Muscle of leg (tissue), 11 donors: ENCODE measurements around the gene ATP8B4. TPM values are rescaled to one million over a fixed set of nuclear protein-coding genes. Genes with fewer than 3 reads are reported as not detected.

Source experiments
- DNase-seq: peaks from one replicate; pipeline ENCODE4 v3.0.0; 2013
- H3K27ac ChIP-seq: one replicate; pipeline ENCODE4 v1.5.1; 2013; ENCODE audit warnings: mild to moderate bottlenecking, low read length, control low read depth
- H3K27me3 ChIP-seq: one replicate; pipeline ENCODE4 v1.6.1; 2013; ENCODE audit warnings: low read length; ENCODE audit not compliant: control insufficient read depth, insufficient read depth
- H3K36me3 ChIP-seq: one replicate; pipeline ENCODE4 v1.6.1; 2013; ENCODE audit warnings: low read length; ENCODE audit not compliant: control insufficient read depth, insufficient read depth
- H3K4me1 ChIP-seq: one replicate; pipeline ENCODE4 v1.6.1; 2013; ENCODE audit warnings: low read length; ENCODE audit not compliant: control insufficient read depth, insufficient read depth
- H3K4me3 ChIP-seq: one replicate; pipeline ENCODE4 v1.5.1; 2013; ENCODE audit warnings: low read length, control low read depth
- H3K9me3 ChIP-seq: replicated peaks from 2 replicates; pipeline ENCODE4 v1.6.1; 2013; ENCODE audit warnings: low read depth, low read length; ENCODE audit not compliant: control insufficient read depth
- WGBS: methylation state at CpG from one replicate; pipeline ENCODE4 v1.1.5; 2013; ENCODE audit warnings: missing lambda C conversion rate; ENCODE audit not compliant: insufficient coverage; 5-methylcytosine and 5-hydroxymethylcytosine counted together
- polyA plus RNA-seq, 8 donors: library from polyadenylated mRNA; unstranded; fragments of 120-200 nt; gene quantifications; one replicate each; pipeline versions ENCODE4 v1.2.1 to v1.2.3, GENCODE V29; 2013; ENCODE audit warnings: inconsistent platforms in 1 of 8, low replicate concordance in 1 of 8; ENCODE audit not compliant: insufficient read length in 8 of 8, insufficient read depth in 1 of 8
- total RNA-seq: library from RNA; stranded (reverse); fragments of 120-200 nt; gene quantifications from one replicate; pipeline ENCODE4 v1.2.4, GENCODE V29; 2013

ATP8B4 gene
- total and polyA plus RNA-seq, 9 donors: 2.6 to 5.2 (median 3.6) TPM

GRCh38 chr15:50030456-50030855, 88.6 kb downstream of the ATP8B4 start:
- H3K4me1 ChIP-seq: no peaks in the 10 kb centered on the region
- H3K9me3 ChIP-seq: no peaks in the 10 kb centered on the region
- H3K27ac ChIP-seq: no peak overlapping the region
- no peaks in the 10 kb centered on the region for H3K36me3 ChIP-seq
- no peak overlapping the region for H3K4me3 ChIP-seq
- no peak for DNase-seq
- H3K27me3 ChIP-seq: no peaks in the 10 kb centered on the region

GRCh38 chr15:50028326-50028725, 90.7 kb downstream of the ATP8B4 start:
- peaks cover 6% of the 10 kb centered on the region for H3K4me1 ChIP-seq
- H3K9me3 ChIP-seq: no peaks in the 10 kb centered on the region
- no peaks in the 10 kb centered on the region for H3K36me3 ChIP-seq
- no peaks in the 10 kb centered on the region for H3K27me3 ChIP-seq
- H3K27ac ChIP-seq: no peak overlapping the region
- no peak overlapping the region for H3K4me3 ChIP-seq
- no peak for DNase-seq

- Histone ChIP-seq H3K36me3 (no peaks in the 10 kb centered on the region), H3K4me3 (no peak overlapping the region), H3K4me1 (peaks cover 6% of the 10 kb centered on the region), H3K27me3 (no peaks in the 10 kb centered on the region), H3K27ac (peak overlapping the region; percentile 45), H3K9me3 (no peaks in the 10 kb centered on the region)
- 0% methylated on average over 4 of the region's 4 CpGs for WGBS
- DNase-seq: peak; percentile 91
Observed at GRCh38 chr15:50024281-50024680, 94.8 kb downstream of the ATP8B4 start.

GRCh38 chr15:50018491-50018890, 100.5 kb downstream of the ATP8B4 start:
- Histone ChIP-seq H3K4me3 (no peak overlapping the region), H3K4me1 (peaks cover 4% of the 10 kb centered on the region), H3K36me3 (no peaks in the 10 kb centered on the region), H3K9me3 (no peaks in the 10 kb centered on the region), H3K27me3 (no peaks in the 10 kb centered on the region), H3K27ac (no peak overlapping the region)
- peak; percentile 84 for DNase-seq
- WGBS: no CpG with 5 or more reads among the region's 5 CpGs

- H3K36me3 ChIP-seq: no peaks in the 10 kb centered on the region
- DNase-seq: peak; percentile 63
- peaks cover 4% of the 10 kb centered on the region for H3K4me1 ChIP-seq
- H3K9me3 ChIP-seq: no peaks in the 10 kb centered on the region
- H3K27ac ChIP-seq: no peak overlapping the region
- no peaks in the 10 kb centered on the region for H3K27me3 ChIP-seq
- no peak overlapping the region for H3K4me3 ChIP-seq
- WGBS: no CpG with 5 or more reads among the region's 1 CpG
Observed at GRCh38 chr15:50017522-50017921, 101.5 kb downstream of the ATP8B4 start.

GRCh38 chr15:50016951-50017350, 102.1 kb downstream of the ATP8B4 start:
- DNase-seq: peak; percentile 56
- peaks cover 4% of the 10 kb centered on the region for H3K4me1 ChIP-seq
- H3K4me3 ChIP-seq: no peak overlapping the region
- no peaks in the 10 kb centered on the region for H3K9me3 ChIP-seq
- 40% methylated on average over 1 of the region's 2 CpGs for WGBS
- H3K27ac ChIP-seq: no peak overlapping the region
- no peaks in the 10 kb centered on the region for H3K27me3 ChIP-seq
- H3K36me3 ChIP-seq: no peaks in the 10 kb centered on the region

GRCh38 chr15:50012790-50013189, 106.2 kb downstream of the ATP8B4 start:
- H3K27ac ChIP-seq: no peak overlapping the region
- H3K27me3 ChIP-seq: no peaks in the 10 kb centered on the region
- no peaks in the 10 kb centered on the region for H3K9me3 ChIP-seq
- DNase-seq: no peak
- peaks cover 4% of the 10 kb centered on the region for H3K4me1 ChIP-seq
- H3K4me3 ChIP-seq: no peak overlapping the region
- H3K36me3 ChIP-seq: no peaks in the 10 kb centered on the region

GRCh38 chr15:50009634-50010033, 109.4 kb downstream of the ATP8B4 start:
- no peak for DNase-seq
- Histone ChIP-seq H3K9me3 (no peaks in the 10 kb centered on the region), H3K36me3 (no peaks in the 10 kb centered on the region), H3K4me3 (no peak overlapping the region), H3K27me3 (no peaks in the 10 kb centered on the region), H3K4me1 (no peaks in the 10 kb centered on the region), H3K27ac (no peak overlapping the region)
- 89% methylated on average over 2 of the region's 2 CpGs for WGBS

GRCh38 chr15:50003786-50004334, 115.2 kb downstream of the ATP8B4 start:
- Histone ChIP-seq H3K36me3 (no peaks in the 10 kb centered on the region), H3K27me3 (no peaks in the 10 kb centered on the region), H3K4me3 (no peak overlapping the region), H3K27ac (no peak overlapping the region), H3K9me3 (peaks cover 4% of the 10 kb centered on the region), H3K4me1 (peaks cover 4% of the 10 kb centered on the region)
- 46% methylated on average over 13 of the region's 13 CpGs for WGBS
- DNase-seq: peak; percentile 88

GRCh38 chr15:49991587-49991986, 127.4 kb downstream of the ATP8B4 start:
- DNase-seq: no peak
- Histone ChIP-seq H3K9me3 (no peaks in the 10 kb centered on the region), H3K27ac (no peak overlapping the region), H3K4me3 (no peak overlapping the region), H3K36me3 (no peaks in the 10 kb centered on the region), H3K4me1 (peaks cover 5% of the 10 kb centered on the region), H3K27me3 (no peaks in the 10 kb centered on the region)
- WGBS: no CpG with 5 or more reads among the region's 2 CpGs

GRCh38 chr15:49990835-49991545, 128.0 kb downstream of the ATP8B4 start:
- Histone ChIP-seq H3K4me3 (no peak overlapping the region), H3K27me3 (no peaks in the 10 kb centered on the region), H3K36me3 (no peaks in the 10 kb centered on the region), H3K4me1 (peaks cover 5% of the 10 kb centered on the region), H3K27ac (no peak overlapping the region), H3K9me3 (no peaks in the 10 kb centered on the region)
- peak; percentile 22 for DNase-seq
- no CpG with 5 or more reads among the region's 6 CpGs for WGBS
